ENCODE data around the gene FAM83B.
"Not testable (repeated sequence)": the region's sequence is repeated elsewhere in the genome, so short reads cannot be mapped to it uniquely, and the experiment has no call there.

FAM83B gene

GRCh38 chr6:54957698-54958097 is 111.1 kb downstream of the FAM83B start:
- DNase-seq (ENCODE audit: low read depth): no peak
- H3K4me3 ChIP-seq (ENCODE audit: control insufficient read depth, low read depth, low read length): no peak overlapping the region
- no peak for TF ChIP-seq CTCF (conservative IDR thresholded peaks at IDR 0.05; ENCODE audit: control insufficient read depth, insufficient read depth, low read depth, low read length)

- no peak overlapping the region for H3K4me3 ChIP-seq (ENCODE audit: control insufficient read depth, low read depth, low read length)
- no peak for DNase-seq (ENCODE audit: low read depth)
- TF ChIP-seq CTCF (conservative IDR thresholded peaks at IDR 0.05; ENCODE audit: control insufficient read depth, insufficient read depth, low read depth, low read length): no peak
These were observed 111.9 kb downstream of the FAM83B start for GRCh38 chr6:54958446-54958845.

- no peak for DNase-seq (ENCODE audit: low read depth)
- no peak overlapping the region for H3K4me3 ChIP-seq (ENCODE audit: control insufficient read depth, low read depth, low read length)
- no peak for TF ChIP-seq CTCF (conservative IDR thresholded peaks at IDR 0.05; ENCODE audit: control insufficient read depth, insufficient read depth, low read depth, low read length)
These were observed 113.2 kb downstream of the FAM83B start for GRCh38 chr6:54959820-54960219.

GRCh38 chr6:54961372-54961771 is 114.8 kb downstream of the FAM83B start:
- DNase-seq (ENCODE audit: low read depth); H3K4me3 ChIP-seq (ENCODE audit: control insufficient read depth, low read depth, low read length): not testable (repeated sequence)

- DNase-seq (ENCODE audit: low read depth): no peak
- no peak for TF ChIP-seq CTCF (conservative IDR thresholded peaks at IDR 0.05; ENCODE audit: control insufficient read depth, insufficient read depth, low read depth, low read length)
- H3K4me3 ChIP-seq (ENCODE audit: control insufficient read depth, low read depth, low read length): no peak overlapping the region
These were observed 123.8 kb downstream of the FAM83B start for GRCh38 chr6:54970337-54970736.

GRCh38 chr6:54971825-54972224 is 125.3 kb downstream of the FAM83B start:
- H3K4me3 ChIP-seq (ENCODE audit: control insufficient read depth, low read depth, low read length): no peak overlapping the region
- no peak for TF ChIP-seq CTCF (conservative IDR thresholded peaks at IDR 0.05; ENCODE audit: control insufficient read depth, insufficient read depth, low read depth, low read length)
- no peak for DNase-seq (ENCODE audit: low read depth)

GRCh38 chr6:54979161-54979560 is 132.6 kb downstream of the FAM83B start:
- not testable (repeated sequence) for H3K4me3 ChIP-seq (ENCODE audit: control insufficient read depth, low read depth, low read length); DNase-seq (ENCODE audit: low read depth)

GRCh38 chr6:54980511-54981275 is 134.1 kb downstream of the FAM83B start:
- DNase-seq (ENCODE audit: low read depth): peak; percentile 69
- TF ChIP-seq CTCF (conservative IDR thresholded peaks at IDR 0.05; ENCODE audit: control insufficient read depth, insufficient read depth, low read depth, low read length): no peak
- H3K4me3 ChIP-seq (ENCODE audit: control insufficient read depth, low read depth, low read length): no peak overlapping the region
